Activated gamma-delta T cell treated with anti-CD3 and anti-CD28 coated beads, Interleukin-2, amount 50 U/mL, for 16 hours (primary cell): Measurements from ENCODE around the gene LCOR.
"Not testable (repeated sequence)": the region's sequence is repeated elsewhere in the genome, so short reads cannot be mapped to it uniquely, and the experiment has no call there.

ENCODE experiments used
- DNase-seq: peaks from one replicate; pipeline ENCODE4 v3.0.0-alpha.2; 2020; ENCODE audit warnings: low read depth

The LCOR gene

GRCh38 chr10:96840841-96841518, 8.9 kb downstream of the LCOR start:
- no peak for DNase-seq

DNA sequence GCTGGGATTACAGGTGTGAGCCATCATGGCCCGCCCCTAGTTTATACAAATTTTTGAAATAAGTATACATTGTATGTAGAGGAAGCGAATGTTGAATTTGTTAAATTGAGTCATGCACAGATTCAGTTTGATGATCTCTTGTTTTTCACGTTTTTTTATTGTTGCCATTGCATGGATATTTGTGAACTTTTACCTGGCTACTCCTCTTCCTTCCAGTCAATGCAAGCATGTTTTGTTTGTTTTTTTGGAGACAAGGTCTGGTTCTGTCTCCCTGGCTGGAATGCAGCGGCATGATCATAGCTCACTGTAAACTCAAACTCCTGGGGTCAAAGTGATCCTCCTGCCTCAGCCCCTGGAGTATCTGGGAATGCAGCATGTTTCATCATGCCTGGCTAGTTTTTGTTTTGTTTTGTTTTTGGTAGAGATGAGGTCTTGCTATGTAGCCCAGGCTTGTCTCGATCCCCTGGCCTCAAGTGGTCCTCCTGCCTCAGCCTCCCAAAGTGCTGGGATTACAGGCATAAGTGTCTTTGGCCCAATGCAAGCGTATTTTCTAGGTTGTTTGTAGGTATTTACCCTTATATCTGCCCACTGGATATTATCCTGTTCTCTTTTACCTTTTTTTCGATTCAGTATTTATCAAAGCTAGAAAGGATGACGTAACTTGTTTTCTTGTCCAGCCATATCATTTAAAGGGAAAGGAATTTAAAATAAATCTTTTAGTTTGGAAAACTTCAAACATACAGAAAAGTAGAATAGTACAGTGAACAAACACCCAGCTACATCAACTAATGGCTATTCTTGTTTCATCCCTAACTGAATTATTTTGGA, 11.0 kb downstream of the LCOR start:
- DNase-seq, result no peak

DNA sequence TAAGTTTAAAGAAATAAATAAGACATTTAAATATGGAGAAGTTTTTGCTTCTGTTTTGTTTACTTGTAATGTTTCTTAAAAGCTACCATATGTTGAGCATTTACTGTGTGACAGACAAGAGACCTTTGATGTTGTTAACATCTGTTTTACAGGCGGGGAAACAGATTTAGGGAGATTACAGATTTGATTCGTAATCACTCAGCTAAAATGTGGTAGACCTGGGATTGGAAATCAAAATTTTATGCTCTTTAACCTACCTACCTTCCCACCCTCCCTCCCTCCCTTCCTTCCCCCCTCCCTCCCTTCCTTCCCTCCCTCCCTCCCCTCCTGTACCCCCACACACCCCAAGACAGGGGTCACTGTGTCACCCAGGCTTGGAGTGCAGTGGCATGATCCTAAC, 11.7 kb downstream of the LCOR start:
- no peak for DNase-seq

GRCh38 chr10:96846395-96846794, 14.3 kb downstream of the LCOR start:
- no peak for DNase-seq

DNA sequence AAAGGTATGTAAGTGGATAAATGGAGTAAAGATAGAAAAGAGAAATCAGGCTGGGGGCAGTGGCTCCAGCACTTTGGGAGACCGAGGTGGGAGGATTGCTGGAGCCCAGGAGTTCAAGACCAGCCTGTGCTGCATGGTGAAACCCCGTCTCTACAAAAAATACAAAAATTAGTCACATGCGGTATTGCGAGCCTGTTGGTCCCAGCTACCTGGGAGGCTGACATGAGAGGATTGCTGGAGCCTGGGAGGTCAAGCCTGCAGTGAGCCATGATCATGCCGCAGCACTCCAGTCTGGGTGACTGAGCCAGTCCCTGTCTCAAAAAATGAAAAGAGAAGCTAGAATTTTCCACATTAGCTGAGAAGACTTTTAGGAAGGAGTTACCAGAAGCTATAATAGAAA, 14.8 kb downstream of the LCOR start:
- DNase-seq, result no peak

DNA sequence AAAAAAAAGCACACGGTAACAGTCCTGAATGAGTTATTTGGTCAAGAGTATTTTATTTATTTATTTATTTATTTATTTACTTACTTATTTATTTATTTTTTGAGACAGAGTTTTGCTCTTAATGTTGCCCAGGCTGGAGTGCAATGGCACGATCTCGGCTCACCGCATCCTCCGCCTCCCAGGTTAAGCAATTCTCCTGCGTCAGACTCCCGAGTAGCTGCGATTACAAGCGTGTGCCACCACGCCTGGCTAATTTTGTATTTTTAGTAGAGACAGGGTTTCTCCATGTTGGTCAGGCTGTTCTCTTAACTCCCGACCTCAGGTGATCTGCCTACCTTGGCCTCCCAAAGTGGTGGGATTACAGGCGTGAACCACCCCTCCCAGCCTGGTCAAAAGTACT, 15.3 kb downstream of the LCOR start:
- DNase-seq, result not testable (repeated sequence)

DNA sequence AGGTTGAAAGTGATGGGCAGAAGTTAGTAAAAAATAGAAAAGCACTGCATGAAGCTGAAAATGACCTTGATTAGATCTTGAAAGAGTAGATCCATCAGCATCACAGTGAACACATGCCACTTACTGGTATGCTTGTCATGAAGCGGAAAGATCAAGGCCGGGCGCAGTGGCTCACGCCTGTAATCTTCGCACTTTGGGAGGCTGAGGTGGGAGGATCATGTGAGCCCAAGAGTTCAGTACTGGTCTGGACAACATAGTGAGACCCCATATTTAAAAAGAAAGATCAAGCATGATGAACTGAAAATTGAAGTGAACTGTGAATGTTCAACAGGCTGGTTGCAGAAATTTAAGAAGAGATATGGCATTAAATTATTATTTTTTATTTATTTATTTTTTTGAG, 18.0 kb downstream of the LCOR start:
- DNase-seq, result no peak

DNA sequence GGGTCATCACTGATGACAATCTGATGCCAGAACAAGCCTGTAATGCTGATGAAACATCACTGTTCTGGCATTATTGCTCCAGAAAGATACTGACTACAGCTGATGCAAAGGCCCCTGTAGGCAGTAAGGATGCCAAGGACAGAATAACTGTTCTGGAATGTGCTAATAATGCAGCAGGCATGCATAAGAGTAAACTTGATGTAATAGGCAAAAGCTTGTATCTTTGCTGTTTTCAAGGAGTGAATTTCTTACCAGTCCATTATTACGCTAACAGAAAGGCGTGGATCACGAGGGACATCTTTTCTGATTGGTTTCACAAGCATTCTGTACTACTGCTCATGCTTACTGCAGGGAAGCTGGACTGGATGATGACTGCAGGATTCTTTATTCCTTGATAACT, 18.7 kb downstream of the LCOR start:
- no peak for DNase-seq

GRCh38 chr10:96851281-96851680, 19.2 kb downstream of the LCOR start:
- no peak for DNase-seq

GRCh38 chr10:96856317-96856716, 24.2 kb downstream of the LCOR start:
- DNase-seq, result no peak

DNA sequence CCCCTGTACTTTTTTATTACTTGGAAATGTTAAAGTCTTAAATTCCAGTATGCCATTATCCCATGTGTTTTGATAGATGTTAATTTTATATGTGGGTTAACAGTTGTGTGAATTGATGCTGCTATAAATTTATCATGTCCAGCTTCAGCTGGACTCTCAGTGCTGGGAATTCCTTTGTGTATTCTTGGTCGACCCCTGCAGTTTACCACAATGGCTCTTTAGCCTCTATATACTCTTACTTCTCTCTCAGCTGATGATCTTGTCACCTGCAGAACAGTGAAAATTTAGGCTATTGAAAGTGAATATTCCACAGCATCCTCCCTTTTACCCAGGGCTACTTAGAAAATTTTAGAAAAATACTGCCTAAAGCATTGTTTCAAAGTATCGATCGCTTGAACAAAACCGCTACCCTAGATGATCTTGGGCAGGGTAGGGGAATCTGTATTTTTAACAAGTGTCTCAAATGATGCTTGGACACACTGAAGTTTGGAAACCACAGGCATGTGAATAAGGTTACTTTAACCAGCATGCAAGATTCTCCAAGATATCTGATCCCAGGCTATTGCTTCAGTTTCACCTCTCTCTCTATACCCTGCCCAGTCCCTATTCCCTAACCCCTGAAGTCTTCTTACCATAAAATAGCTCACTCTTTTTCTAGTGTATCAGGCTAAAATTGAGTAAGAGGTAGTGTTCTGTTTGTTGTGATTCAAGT, 25.4 kb downstream of the LCOR start:
- DNase-seq, result no peak

GRCh38 chr10:96858038-96858705, 26.1 kb downstream of the LCOR start:
- no peak for DNase-seq

DNA sequence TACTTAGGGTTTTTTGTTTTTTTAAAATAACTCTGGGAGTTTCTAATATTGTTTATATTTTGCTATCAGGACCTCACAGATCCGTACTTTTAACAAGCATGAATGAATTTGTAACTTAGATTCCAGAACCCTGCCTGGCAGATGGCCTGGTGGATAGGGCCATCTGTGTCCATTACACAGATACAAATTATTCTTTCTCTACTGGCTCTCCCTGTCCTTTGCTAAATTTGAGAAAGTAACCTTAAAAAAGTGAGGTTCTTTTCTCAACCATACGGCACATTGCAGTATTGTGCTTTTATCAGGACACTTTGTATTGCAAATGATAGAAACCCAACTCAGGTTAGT, 26.6 kb downstream of the LCOR start:
- no peak for DNase-seq

- no peak for DNase-seq
These were observed 28.7 kb downstream of the LCOR start for GRCh38 chr10:96860631-96861277.

DNA sequence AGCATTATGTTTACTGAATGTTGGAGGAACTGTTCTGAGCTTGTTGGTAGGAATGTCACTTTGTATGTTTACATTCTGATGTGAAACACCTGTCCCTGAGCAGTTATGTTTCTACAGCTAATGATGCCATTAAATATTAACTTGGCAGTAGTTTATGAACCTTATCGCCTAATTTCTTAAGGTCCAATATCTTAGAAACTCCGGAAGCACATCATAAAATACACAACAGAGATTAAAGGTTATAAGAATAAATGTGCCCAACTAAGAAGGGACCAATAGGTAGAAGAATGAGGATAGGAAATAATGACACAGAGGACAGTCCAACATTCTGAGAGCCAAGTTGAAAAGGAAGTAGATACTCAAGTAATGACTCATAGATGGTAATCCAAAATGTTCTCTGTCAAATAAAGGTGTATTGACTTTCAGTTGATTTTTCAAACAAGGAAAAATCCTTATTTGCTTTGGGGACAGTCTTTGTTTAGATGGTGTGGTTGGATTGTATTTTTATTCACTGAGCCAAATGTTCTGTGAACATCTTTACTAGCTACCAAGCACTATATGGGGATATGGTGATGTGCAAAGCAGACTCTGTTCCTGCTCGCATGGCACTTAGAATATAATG, 31.9 kb downstream of the LCOR start:
- DNase-seq, result no peak

DNA sequence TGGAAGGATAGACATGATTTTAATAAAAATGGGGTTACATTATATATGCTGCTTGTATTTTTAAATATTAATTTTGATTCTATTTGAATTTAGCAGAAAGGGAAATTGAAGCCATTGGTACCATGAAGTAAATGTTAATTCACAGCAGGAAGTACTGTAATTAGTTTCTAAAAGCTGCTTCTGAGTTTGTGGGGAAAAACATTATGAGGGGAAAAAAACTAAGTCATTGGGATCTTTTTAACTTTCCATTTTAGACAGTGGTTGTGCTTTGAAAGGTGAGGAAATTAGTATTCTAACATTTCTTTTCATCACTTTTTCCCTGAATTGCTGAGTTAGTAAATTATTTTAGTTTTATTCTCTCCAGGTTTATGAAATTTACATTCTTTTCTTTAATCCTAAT, 41.0 kb downstream of the LCOR start:
- DNase-seq, result no peak

DNA sequence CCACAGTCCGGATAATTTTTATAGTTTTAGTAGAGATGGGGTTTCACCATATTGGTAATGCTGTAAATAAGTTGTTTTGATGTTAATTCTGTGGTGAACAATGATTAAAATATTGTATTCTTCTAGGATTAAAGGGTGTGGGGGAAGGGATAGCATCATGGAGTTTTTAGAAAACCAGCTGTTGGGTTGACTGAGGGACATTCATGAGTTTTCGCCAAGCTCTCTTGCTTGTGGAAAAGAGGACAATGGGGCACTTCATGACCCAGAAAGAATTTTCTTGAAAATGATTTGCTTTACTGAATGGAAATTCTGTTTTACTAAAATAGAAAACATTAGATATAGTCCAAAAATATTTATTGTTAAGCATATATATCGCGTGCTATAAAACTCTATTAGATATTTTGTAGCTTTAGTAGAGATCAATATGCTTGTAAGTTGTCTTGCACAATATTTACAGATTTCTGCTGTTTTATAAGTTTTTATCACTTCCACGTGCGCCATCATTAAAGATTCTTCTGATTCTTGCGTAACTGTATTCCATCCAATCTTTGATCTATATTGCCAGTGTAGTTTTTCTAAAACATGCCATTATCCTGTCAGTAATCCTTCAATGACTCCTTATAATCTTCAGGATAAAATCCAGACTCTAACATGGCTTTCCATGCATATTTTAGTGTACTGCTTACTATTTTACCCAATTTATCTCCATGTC, 41.8 kb downstream of the LCOR start:
- no peak for DNase-seq

DNA sequence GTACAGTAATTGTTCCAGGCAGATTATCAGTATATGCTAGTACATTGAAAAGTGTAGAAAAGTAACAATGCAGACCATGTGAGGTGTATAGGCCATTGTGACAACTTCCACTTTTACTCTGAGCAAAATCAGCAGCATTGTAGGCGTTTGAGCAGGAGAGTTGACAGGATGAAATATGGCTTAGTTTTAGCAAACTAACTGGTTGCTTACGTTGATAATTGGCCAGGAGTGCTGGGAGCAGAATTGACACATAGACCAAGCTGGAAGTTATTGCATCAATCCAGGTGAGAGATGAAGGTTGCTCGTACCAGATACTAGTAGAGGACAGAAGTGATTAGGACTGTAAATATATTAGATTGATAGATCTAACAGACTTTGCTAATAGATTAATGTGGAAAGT, 46.0 kb downstream of the LCOR start:
- no peak for DNase-seq

DNA sequence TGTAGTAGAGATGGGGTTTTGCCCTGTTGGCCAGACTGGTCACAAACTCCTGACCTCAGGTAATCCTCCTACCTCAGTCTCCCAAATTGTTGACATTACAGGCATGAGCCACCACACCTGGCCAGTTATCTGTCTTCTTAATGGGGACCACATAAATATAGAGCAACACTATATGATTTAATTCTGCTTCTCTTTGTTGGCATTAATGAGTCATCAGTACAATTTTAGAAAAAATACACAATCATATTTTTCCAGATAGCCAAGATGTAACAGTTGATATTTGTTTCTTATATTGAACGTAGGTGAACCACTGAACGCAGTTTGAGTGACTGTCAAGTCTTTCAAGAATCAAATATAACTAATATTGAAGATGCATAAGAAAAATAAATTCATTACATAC, 48.5 kb downstream of the LCOR start:
- DNase-seq, result no peak

GRCh38 chr10:96889415-96890171, 57.5 kb downstream of the LCOR start:
- DNase-seq, result no peak
